GM12801 (cell line): ENCODE data around the gene GMPR2.

Source experiments
- TF ChIP-seq, protein P1 (sequence below): IDR thresholded peaks from one replicate; pipeline ENCODE4 v1.5.1; 2011; ENCODE audit warnings: control low read depth; ENCODE audit not compliant: insufficient read length; ENCODE audit errors: extremely low read depth

GMPR2 gene

DNA sequence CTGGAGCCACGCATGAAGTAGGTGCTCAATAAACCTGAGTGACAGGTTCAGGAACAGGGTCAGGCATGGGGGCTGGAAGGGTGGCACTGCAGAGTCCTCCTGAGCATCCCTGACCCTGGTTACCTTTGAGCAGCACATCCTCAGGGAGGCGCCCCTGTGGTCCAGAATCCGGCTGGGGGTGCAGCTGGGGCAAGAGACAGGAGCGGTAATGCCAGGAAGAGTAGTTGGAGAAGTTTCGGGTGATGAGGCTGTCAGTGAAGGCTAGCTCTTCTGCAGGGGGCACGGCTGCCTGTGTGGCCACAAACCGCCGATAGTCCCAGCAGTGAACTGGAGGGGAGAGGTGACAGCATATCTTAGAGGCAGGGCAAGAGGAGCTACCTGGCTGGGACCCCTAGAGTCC, 36.6 kb downstream of the GMPR2 start:
- TF ChIP-seq, protein P1, sequence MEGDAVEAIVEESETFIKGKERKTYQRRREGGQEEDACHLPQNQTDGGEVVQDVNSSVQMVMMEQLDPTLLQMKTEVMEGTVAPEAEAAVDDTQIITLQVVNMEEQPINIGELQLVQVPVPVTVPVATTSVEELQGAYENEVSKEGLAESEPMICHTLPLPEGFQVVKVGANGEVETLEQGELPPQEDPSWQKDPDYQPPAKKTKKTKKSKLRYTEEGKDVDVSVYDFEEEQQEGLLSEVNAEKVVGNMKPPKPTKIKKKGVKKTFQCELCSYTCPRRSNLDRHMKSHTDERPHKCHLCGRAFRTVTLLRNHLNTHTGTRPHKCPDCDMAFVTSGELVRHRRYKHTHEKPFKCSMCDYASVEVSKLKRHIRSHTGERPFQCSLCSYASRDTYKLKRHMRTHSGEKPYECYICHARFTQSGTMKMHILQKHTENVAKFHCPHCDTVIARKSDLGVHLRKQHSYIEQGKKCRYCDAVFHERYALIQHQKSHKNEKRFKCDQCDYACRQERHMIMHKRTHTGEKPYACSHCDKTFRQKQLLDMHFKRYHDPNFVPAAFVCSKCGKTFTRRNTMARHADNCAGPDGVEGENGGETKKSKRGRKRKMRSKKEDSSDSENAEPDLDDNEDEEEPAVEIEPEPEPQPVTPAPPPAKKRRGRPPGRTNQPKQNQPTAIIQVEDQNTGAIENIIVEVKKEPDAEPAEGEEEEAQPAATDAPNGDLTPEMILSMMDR = no peak

DNA sequence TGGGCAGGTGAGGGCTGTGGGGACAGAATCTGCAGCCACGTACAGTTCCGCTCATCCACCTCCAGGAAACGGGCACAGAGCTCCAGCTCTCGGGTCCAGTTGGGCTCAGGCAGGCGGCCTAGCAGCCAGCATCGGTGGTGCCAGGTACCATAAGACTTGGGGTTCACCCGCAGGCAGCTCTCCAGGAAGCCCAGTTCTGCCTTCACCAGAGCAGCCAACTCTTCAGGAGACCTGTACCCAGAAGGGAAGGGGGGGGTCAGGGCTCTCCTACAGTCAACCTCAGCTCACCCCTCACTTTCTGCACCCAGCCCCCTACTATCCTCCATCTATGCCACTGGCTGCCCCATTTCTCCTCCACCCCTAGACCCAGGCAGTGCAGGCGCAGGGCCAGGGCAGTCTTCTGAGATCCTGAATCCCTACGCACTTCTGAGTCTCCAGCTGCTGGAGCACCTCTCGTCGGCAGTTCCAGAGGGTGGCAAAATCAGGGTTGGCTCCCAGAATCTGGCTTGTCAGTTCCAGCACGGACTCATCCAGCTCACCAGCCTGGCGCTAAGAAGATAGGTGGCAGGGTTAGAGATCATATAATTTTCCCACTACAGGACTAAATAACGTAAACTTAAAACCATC, 37.3 kb downstream of the GMPR2 start:
- TF ChIP-seq, protein P1 = no peak

DNA sequence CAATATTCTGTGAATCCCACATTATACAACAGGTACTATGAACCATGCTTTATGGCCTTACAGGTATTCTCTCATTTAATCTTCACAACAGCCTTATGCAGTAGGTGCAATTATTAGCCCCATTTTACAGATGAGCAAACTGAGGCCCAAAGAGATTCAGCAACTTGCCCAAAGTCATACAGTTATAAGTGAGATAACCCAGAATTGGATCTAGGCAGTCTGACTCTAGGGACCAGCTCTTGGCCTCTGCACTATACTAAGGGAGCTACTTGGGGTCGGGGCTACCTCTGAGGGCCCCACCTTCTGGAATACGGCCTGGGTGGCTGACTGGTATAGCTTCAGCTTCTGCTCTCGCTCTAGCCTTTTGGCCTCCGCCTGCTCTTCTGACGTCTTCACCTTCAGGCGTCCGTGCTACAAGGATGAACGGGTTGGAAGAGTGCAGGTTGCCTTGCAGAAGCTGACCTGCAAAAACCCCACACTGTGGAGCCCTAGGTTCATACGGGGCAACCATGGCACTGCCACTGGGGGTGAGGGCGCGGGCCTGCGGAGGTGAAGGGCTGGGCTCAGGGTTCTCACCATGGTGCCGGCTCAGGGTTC, 37.9 kb downstream of the GMPR2 start:
- TF ChIP-seq, protein P1 = no peak

DNA sequence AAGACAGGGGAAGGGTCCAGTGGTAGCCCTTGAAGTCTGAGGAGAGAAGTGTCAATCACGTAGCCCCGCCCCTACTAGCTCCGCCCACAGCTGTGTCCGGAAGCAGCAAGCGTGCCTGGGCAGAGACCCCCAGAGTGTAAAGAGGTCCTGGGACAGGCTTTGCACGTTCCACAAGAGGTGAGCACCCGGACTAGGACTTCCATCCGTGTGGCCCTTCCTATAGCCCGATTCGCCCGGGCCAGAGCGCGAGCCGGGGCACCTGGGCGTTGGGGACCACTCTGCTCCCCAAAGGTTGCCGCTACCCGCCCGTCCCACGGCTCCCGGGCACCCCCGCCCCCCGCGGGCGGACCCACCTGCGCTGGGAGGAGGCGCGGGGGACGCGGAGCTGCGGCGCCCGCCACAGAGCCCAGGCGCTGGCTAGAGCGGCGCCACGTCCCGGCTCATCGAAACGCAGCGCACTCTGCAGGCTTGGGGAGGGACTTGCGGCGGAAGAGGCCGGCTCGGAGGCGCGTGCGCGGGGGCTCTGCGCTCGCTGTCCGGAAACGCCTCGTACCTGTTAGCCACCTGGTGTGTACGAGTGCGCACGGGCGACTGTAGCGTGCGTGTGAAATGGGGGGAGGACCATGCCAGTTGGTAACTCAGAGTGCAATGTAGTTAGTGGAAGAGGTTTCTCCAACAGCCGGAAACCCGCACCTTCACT, 38.6 kb downstream of the GMPR2 start, which contains the start of gene RABGGTA:
Gene RABGGTA (minus strand): TSS at position 464 of the 700 bp plus-strand sequence. CDS start 482 bp downstream, outside the sequence.
- TF ChIP-seq, protein P1 = no peak

DNA sequence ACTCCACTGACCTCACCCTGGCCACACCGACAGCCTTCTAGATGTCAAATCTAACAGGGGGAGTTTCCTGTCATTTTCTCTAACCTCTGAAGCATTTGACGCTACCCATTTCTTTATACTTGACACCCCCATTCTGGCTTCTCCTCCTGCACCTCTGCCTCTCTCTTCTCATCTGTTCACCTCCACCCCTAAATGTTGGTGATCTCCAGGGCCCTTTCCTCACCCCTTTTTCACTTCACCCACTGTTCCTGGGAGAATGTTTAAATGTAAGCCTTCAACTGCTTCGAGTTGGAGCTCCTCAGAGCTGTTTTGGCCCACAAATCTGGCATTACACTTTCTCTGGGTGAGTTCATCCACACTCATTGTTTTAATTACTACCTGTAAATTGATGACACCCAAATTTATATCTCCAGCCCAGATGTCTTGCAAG, 39.1 kb downstream of the GMPR2 start:
- TF ChIP-seq, protein P1 = no peak

DNA sequence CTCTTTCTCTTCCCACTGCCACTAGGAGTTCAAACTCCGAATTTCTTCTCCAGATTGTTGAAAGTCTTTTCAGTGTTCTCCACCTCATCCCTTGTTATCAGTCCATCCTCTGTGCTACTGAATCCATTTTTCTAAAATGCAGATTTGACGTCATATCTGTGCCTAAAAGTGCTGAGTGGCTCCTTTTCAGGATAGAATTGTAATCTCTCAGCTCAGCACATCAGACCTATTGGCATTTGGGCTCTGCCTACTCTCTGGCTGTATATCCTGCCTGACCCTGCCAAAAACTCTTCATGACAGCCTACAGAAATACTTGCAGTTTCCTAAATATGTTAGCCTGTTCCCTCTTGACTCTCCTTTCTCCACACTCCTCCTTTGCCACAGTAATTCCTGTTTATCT, 39.7 kb downstream of the GMPR2 start:
- TF ChIP-seq, protein P1 = no peak

DNA sequence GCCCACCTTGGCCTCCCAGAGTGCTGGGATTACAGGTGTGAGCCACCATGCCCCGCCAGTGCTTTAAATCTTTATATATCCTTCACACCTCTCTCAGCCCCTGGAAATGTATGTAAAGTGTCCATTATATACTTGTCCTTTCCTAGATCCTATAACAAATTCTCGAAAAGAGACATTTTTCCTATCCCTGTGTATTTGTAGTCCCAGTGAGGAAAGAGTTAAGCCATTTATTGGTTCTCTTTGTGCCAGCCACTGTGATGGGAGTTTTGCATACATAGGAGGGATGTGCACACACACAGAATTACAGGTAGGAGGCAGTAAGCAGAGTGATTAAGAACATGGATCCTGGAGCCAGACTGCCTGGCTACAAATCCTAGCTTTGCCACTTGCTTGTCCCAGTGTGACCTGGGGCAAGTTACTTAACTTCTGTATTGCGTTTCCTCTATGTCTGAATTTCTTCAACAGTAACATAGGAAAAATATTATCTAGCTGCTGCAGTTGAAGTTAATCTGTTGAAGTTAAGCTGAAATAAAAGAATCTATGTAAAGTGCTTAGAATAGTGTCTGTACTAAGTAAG, 40.8 kb downstream of the GMPR2 start:
- TF ChIP-seq, protein P1 = no peak
